ENCODE measurements around the gene CTAGE6.
"Not testable (repeated sequence)": the region's sequence is repeated elsewhere in the genome, so short reads cannot be mapped to it uniquely, and the experiment has no call there.

DNA sequence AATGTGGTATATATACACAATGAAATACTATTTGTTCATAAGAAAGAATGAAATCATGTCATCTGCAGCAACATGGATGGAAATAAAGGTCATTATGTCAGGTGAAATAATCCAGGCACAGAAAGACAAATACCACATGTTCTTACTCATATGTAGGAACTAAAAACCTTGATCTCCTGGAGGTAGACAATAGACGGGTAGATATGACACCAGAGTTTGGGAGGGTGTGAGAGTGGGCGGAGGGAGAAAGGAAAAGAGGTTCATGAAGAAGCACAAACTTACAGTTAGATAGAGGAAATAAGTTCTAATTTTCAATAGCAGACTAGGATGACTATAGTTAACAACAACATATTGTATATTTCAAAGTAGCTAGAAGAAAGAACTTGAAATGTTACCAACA is 22.1 kb upstream of the CTAGE6 start:
- not testable (repeated sequence) for TF ChIP-seq TAF1 (IDR thresholded peaks at IDR 0.05; ENCODE audit: borderline replicate concordance, low read depth, low read length); POLR2AphosphoS5 (IDR thresholded peaks at IDR 0.05; ENCODE audit: low read depth, low read length); POLR2A (IDR thresholded peaks at IDR 0.05; ENCODE audit: low read depth, low read length)

All from GM12892 (cell line).